K562 (cell line): ENCODE data around the gene CYP4V2. TPM values are rescaled to one million over a fixed set of nuclear protein-coding genes. Genes with fewer than 3 reads are reported as not detected.

Source experiments
- ATAC-seq: fragments of 200-7000 bp; cut with Tn5 transposase; 3 replicates; pipeline ENCODE4 v1.9.1; 2020; ENCODE audit warnings: moderate library complexity
- BruUV-seq: library from RNA; stranded (reverse); fragments of 400-500 nt; replicated peaks from 2 replicates; lab custom pipeline; 2021; lab: Mats Ljungman, UMichigan
- CTCF ChIA-PET: fragments of 300-600 bp; formaldehyde crosslinking; extraction: SDS; loops from one replicate; lab custom pipeline; 2021; ENCODE audit warnings: low intra/inter-chr PET ratio; lab: Yijun Ruan, JAX
- POLR2A ChIA-PET: fragments of 300-600, 350-650 bp; sonication (Branson Sonifier 250); formaldehyde crosslinking; extraction: SDS; loops from one replicate; lab custom pipeline; 2021; ENCODE audit warnings: antibody characterized with exemption, inconsistent platforms; lab: Yijun Ruan, JAX
- DNase-seq, 4 experiments: peaks; one replicate each; pipeline versions ENCODE4 v3.0.0 to v3.0.0-alpha.2; 2011 to 2018; ENCODE audit warnings: low spot score in 3 of 4, mixed read lengths in 3 of 4; ENCODE audit errors: extremely low read depth in 1 of 4
- FAIRE-seq: peaks from 2 replicates; lab custom pipeline; 2011; peaks lifted over from hg19 to GRCh38; lab: Jason Lieb, UNC
- H2AFZ ChIP-seq: 2 replicates; pipeline ENCODE4 v1.6.0; 2011; ENCODE audit warnings: low read depth, low read length, control low read depth, inconsistent platforms
- H3K27ac ChIP-seq: fragments of 200-600 bp; 3 replicates; pipeline ENCODE4 v1.8.0; 2011; ENCODE audit warnings: low read depth, mild to moderate bottlenecking, control low read depth, inconsistent platforms, low read length, moderate library complexity, mixed read lengths; ENCODE audit errors: extremely low read depth
- H3K27me3 ChIP-seq, 2 experiments: fragments of 300-600 bp in 1 of 2; 2 replicates in 1 of 2; 3 replicates in 1 of 2; pipeline versions ENCODE4 v1.6.0 to v1.8.0; 2011; ENCODE audit warnings: inconsistent platforms in 2 of 2, low read length in 2 of 2, mild to moderate bottlenecking in 1 of 2, mixed read lengths in 1 of 2, moderate library complexity in 1 of 2; ENCODE audit not compliant: control insufficient read depth in 2 of 2, insufficient read depth in 2 of 2
- H3K36me3 ChIP-seq: fragments of 300-600 bp; 3 replicates; pipeline ENCODE4 v1.8.0; 2011; ENCODE audit warnings: mild to moderate bottlenecking, low read length, inconsistent platforms; ENCODE audit not compliant: control insufficient read depth, insufficient read depth
- H3K4me1 ChIP-seq, 2 experiments: fragments of 200-600 bp in 1 of 2; replicated peaks in 1 of 2; 2 replicates in 1 of 2; 3 replicates in 1 of 2; pipeline versions ENCODE4 v1.5.1 to v1.8.0; 2011; ENCODE audit warnings: inconsistent platforms in 2 of 2, low read length in 2 of 2, mild to moderate bottlenecking in 1 of 2, mixed read lengths in 1 of 2, moderate library complexity in 1 of 2; ENCODE audit not compliant: control insufficient read depth in 2 of 2, insufficient read depth in 2 of 2
- H3K4me2 ChIP-seq: 2 replicates; pipeline ENCODE4 v1.6.1; 2011; ENCODE audit warnings: low read length, control low read depth, inconsistent platforms, mixed read lengths; ENCODE audit not compliant: insufficient read depth
- H3K4me3 ChIP-seq: fragments of 200-600 bp; sonication (generic), shearing (Covaris generic); 2 replicates; pipeline ENCODE4 v1.5.1; 2016; ENCODE audit warnings: control low read depth, inconsistent platforms
- H3K79me2 ChIP-seq: fragments of 200-600 bp; 3 replicates; pipeline ENCODE4 v1.8.0; 2011; ENCODE audit warnings: low read length, inconsistent platforms; ENCODE audit not compliant: control insufficient read depth, insufficient read depth
- H3K9ac ChIP-seq, 2 experiments: 2 replicates each; pipeline versions ENCODE4 v1.6.0 to v1.6.1; 2011; ENCODE audit warnings: low read depth in 2 of 2, low read length in 2 of 2, control low read depth in 1 of 2, inconsistent platforms in 1 of 2, mild to moderate bottlenecking in 1 of 2, mixed read lengths in 1 of 2; ENCODE audit not compliant: insufficient read depth in 1 of 2
- H3K9me1 ChIP-seq: one replicate; pipeline ENCODE4 v1.6.0; 2011; ENCODE audit warnings: inconsistent platforms, mild to moderate bottlenecking, low read length, moderate library complexity; ENCODE audit not compliant: control insufficient read depth, insufficient read depth
- H3K9me3 ChIP-seq: replicated peaks from 2 replicates; pipeline ENCODE4 v1.5.1; 2011; ENCODE audit warnings: low read depth, low read length, inconsistent platforms; ENCODE audit not compliant: control insufficient read depth, insufficient read depth
- H4K20me1 ChIP-seq: replicated peaks from 2 replicates; pipeline ENCODE4 v1.6.1; 2011; ENCODE audit warnings: low read length, inconsistent platforms, mixed read lengths; ENCODE audit not compliant: control insufficient read depth, insufficient read depth
- ARNT ChIP-seq, 2 experiments: fragments of 450-650 bp; IDR thresholded peaks; 2 replicates each; pipeline ENCODE4 v1.6.1; 2016; ENCODE audit warnings: mild to moderate bottlenecking in 1 of 2
- C11orf30 ChIP-seq: fragments of 450-650 bp; IDR thresholded peaks from 2 replicates; pipeline ENCODE4 v1.6.1; 2016; ENCODE audit warnings: low read depth, mild to moderate bottlenecking
- CHD1 ChIP-seq: fragments of 200-600 bp; sonication (generic); IDR thresholded peaks from one replicate; pipeline ENCODE4 v1.6.1; 2012; ENCODE audit warnings: mild to moderate bottlenecking, moderate library complexity, low read length, inconsistent platforms
- DMBX1 ChIP-seq: fragments of 250-450 bp; sonication (Bioruptor Pico); IDR thresholded peaks from 2 replicates; pipeline ENCODE4 v1.8.0; 2022; ENCODE audit warnings: inconsistent platforms, mild to moderate bottlenecking, moderate library complexity, borderline replicate concordance
- E2F3 ChIP-seq: fragments of 250-450 bp; sonication (Bioruptor Pico); IDR thresholded peaks from 2 replicates; pipeline ENCODE4 v1.4.0; 2020; ENCODE audit warnings: mild to moderate bottlenecking
- GATA2 ChIP-seq: sonication (generic); formaldehyde crosslinking; IDR thresholded peaks from 2 replicates; pipeline ENCODE4 v1.4.0; 2020; ENCODE audit warnings: mild to moderate bottlenecking, missing genetic modification reagents
- HDAC8 ChIP-seq: fragments of 450-650 bp; IDR thresholded peaks from 2 replicates; pipeline ENCODE4 v1.6.1; 2016; ENCODE audit warnings: mild to moderate bottlenecking, missing genetic modification characterization, moderate library complexity, missing compliant biosample characterization
- MAFF ChIP-seq: IDR thresholded peaks from 2 replicates; pipeline ENCODE4 v1.6.1; 2012; ENCODE audit warnings: low read length, improper control_type of control experiment
- MAFK ChIP-seq: IDR thresholded peaks from 2 replicates; pipeline ENCODE4 v1.6.1; 2011; ENCODE audit warnings: low read length, improper control_type of control experiment
- NCOA6 ChIP-seq: fragments of 450-650 bp; IDR thresholded peaks from 2 replicates; pipeline ENCODE4 v1.6.1; 2017; ENCODE audit warnings: mild to moderate bottlenecking
- NR1H2 ChIP-seq: sonication (generic); formaldehyde crosslinking; IDR thresholded peaks from 2 replicates; pipeline ENCODE4 v1.4.0; 2020; ENCODE audit warnings: mild to moderate bottlenecking, missing genetic modification reagents
- NUFIP1 ChIP-seq: fragments of 450-650 bp; IDR thresholded peaks from 2 replicates; pipeline ENCODE4 v1.6.1; 2018; ENCODE audit not compliant: partially characterized antibody
- TSC22D4 ChIP-seq: fragments of 450-650 bp; IDR thresholded peaks from 2 replicates; pipeline ENCODE4 v1.6.1; 2016; ENCODE audit warnings: missing genetic modification characterization, missing biosample characterization, control low read depth
- YBX1 ChIP-seq: fragments of 450-650 bp; IDR thresholded peaks from 2 replicates; pipeline ENCODE4 v1.7.1; 2016; ENCODE audit warnings: mild to moderate bottlenecking
- ZNF174 ChIP-seq: fragments of 250-450 bp; sonication (Bioruptor Pico); IDR thresholded peaks from 2 replicates; pipeline ENCODE4 v1.4.0; 2020; ENCODE audit warnings: mild to moderate bottlenecking
- ZNF232 ChIP-seq: sonication (generic); formaldehyde crosslinking; IDR thresholded peaks from 2 replicates; pipeline ENCODE4 v1.8.0; 2022; ENCODE audit warnings: mild to moderate bottlenecking, missing genetic modification reagents
- ZNF316 ChIP-seq: fragments of 450-650 bp; IDR thresholded peaks from 2 replicates; pipeline ENCODE4 v1.6.1; 2016
- ZNF444 ChIP-seq: fragments of 250-450 bp; sonication (Bioruptor Pico); IDR thresholded peaks from 2 replicates; pipeline ENCODE4 v1.4.0; 2020; ENCODE audit warnings: mild to moderate bottlenecking, moderate library complexity
- ZNF445 ChIP-seq: fragments of 250-450 bp; sonication (Bioruptor Pico); IDR thresholded peaks from 2 replicates; pipeline ENCODE4 v1.4.0; 2020; ENCODE audit warnings: low read depth, mild to moderate bottlenecking, moderate library complexity
- ZNF76 ChIP-seq: fragments of 250-450 bp; sonication (Bioruptor Pico); IDR thresholded peaks from 2 replicates; pipeline ENCODE4 v1.4.0; 2020; ENCODE audit warnings: mild to moderate bottlenecking, moderate library complexity, borderline replicate concordance
- ZNF766 ChIP-seq: fragments of 200-800 bp; sonication (Bioruptor generic); conservative IDR thresholded peaks from 2 replicates; pipeline ENCODE4 v1.6.1; 2016; ENCODE audit warnings: missing genetic modification characterization, missing compliant biosample characterization
- ZNF77 ChIP-seq: fragments of 250-450 bp; sonication (Bioruptor Pico); IDR thresholded peaks from 2 replicates; pipeline ENCODE4 v1.5.0; 2020
- WGBS: fragments of 100-300 bp; shearing (Covaris generic); methylation state at CpG from one replicate; pipeline ENCODE4 v1.1.6; 2016; ENCODE audit warnings: low coverage, mixed read lengths; ENCODE audit not compliant: insufficient coverage; ENCODE audit errors: missing lambda C conversion rate; 5-methylcytosine and 5-hydroxymethylcytosine counted together
- in situ Hi-C: fragments of 300-500 bp; cut with MboI; formaldehyde crosslinking; loops from 4 replicates; pipeline ENCODE4 v1.15.0; 2018; ENCODE audit warnings: inconsistent platforms, mixed read lengths
- intact Hi-C: fragments of 100-400 bp; cut with micrococcal nuclease; formaldehyde crosslinking; loops from 2 replicates; pipeline ENCODE4 v1.14.2; 2022
- polyA plus RNA-seq, 8 experiments: library from polyadenylated mRNA; depleted of rRNA in 4 of 8; stranded (reverse) in 5 of 8; unstranded in 3 of 8; fragments of >200 nt; fragmentation: Nextera tagmentation in 2 of 8; fragmentation: Illumina TruSeq in 1 of 8; extraction: Ambion mirVana in 2 of 8; extraction: Trizol in 1 of 8; gene quantifications; 2 replicates each; pipeline versions ENCODE4 v1.2.1 to v1.2.3, GENCODE V29; 2011 to 2014; ENCODE audit warnings: inconsistent platforms in 1 of 8, missing spikeins in 1 of 8
- total RNA-seq, 7 experiments: library from RNA; depleted of rRNA in 6 of 7; stranded (reverse); fragments of >200 nt in 6 of 7; fragmentation: Illumina TruSeq in 2 of 7; extraction: Trizol in 2 of 7; gene quantifications; 2 replicates each; pipeline versions ENCODE4 v1.2.1 to v1.2.3, GENCODE V29; 2011 to 2021; ENCODE audit warnings: low replicate concordance in 1 of 7
- TF ChIP-seq, protein P1 (sequence below): fragments of 450-650 bp; formaldehyde crosslinking; IDR thresholded peaks from 2 replicates; pipeline ENCODE4 v1.4.0; 2020; ENCODE audit warnings: mild to moderate bottlenecking, moderate library complexity
- TF ChIP-seq, protein P2 (sequence below): fragments of 250-450 bp; sonication (Bioruptor Pico); IDR thresholded peaks from 2 replicates; pipeline ENCODE4 v1.8.0; 2022; ENCODE audit warnings: inconsistent platforms
- TF ChIP-seq, protein P3 (sequence below): fragments of 450-650 bp; formaldehyde crosslinking; IDR thresholded peaks from 2 replicates; pipeline ENCODE4 v1.4.0; 2022; ENCODE audit warnings: mild to moderate bottlenecking, moderate library complexity

Gene CYP4V2
- total and polyA plus RNA-seq, 9 of the 15 experiments (the other 6 are each of a cell fraction or from before 2014, with no cell fraction given) = 1.1 to 8.3 (median 3.9) TPM

DNA sequence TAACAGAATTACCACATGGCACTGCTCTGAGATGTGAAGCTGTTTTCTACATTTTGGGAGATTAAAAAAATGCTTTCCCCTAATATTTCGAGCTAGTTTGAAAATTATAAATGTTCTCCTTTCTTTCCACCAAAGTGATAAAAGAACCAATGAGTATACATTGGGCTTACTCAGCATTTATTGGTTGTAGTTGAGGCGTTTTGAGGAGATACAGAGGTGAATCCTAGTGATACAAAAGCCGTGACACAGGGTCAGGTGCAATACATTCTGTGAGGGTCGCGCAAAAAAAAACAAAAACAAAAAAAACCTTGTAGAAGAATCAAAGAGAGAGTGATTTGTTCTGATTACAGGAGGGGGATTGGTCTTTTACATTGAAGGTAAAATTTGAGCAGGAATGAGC, 32.4 kb upstream of the CYP4V2 start:
- CTCF ChIA-PET = no interaction called here
- in situ Hi-C loops = no loop called here
- WGBS = 2% methylated on average over 5 of the region's 5 CpGs
- Histone ChIP-seq H3K4me2 (no peak overlapping the region), H3K4me3 (no peak overlapping the region), H3K79me2 (no peaks in the 10 kb centered on the region), H2AFZ (no peak overlapping the region), H4K20me1 (0 out of 2 replicates have a peak, but pooled peaks cover 8% of the 10 kb centered on the region), H3K9me1 (no peaks in the 10 kb centered on the region), H3K9ac (no peak overlapping the region), H3K27ac (no peak overlapping the region), H3K27me3 (peaks cover 31 to 63% of the 10 kb centered on the region in 2 experiments), H3K9me3 (no peaks in the 10 kb centered on the region), H3K36me3 (no peaks in the 10 kb centered on the region), H3K4me1 (peaks cover 0 to 8% of the 10 kb centered on the region in 2 experiments; a peak in 1 of 5 replicates)
- BruUV-seq = no TSS peak
- DNase-seq (no peak), FAIRE-seq (no peak), ATAC-seq (no peak)
- POLR2A ChIA-PET = no interaction called here
- intact Hi-C loops = no loop called here
- TF ChIP-seq ZNF445 (no peak), ARNT (IDR thresholded peaks at IDR 0.05) (no peak), ZNF766 (CRISPR knock-in tag) (no peak), MAFF (peak; percentile 72), ZNF316 (peak; percentile 77), DMBX1 (CRISPR knock-in tag) (no peak), ZNF76 (no peak), NUFIP1 (no peak), YBX1 (no peak), ZNF444 (no peak), E2F3 (CRISPR knock-in tag) (no peak), MAFK (peak; percentile 69; the same call in 1 of the 2 replicates), ZNF77 (CRISPR knock-in tag) (no peak), C11orf30 (peak; percentile 68), NR1H2 (CRISPR knock-in tag) (no peak), HDAC8 (no peak), CHD1 (no peak), TSC22D4 (tag) (no peak), NCOA6 (no peak), ZNF232 (CRISPR knock-in tag) (no peak), GATA2 (CRISPR knock-in tag) (no peak), ZNF174 (CRISPR knock-in tag) (no peak)
- TF ChIP-seq, protein P1, sequence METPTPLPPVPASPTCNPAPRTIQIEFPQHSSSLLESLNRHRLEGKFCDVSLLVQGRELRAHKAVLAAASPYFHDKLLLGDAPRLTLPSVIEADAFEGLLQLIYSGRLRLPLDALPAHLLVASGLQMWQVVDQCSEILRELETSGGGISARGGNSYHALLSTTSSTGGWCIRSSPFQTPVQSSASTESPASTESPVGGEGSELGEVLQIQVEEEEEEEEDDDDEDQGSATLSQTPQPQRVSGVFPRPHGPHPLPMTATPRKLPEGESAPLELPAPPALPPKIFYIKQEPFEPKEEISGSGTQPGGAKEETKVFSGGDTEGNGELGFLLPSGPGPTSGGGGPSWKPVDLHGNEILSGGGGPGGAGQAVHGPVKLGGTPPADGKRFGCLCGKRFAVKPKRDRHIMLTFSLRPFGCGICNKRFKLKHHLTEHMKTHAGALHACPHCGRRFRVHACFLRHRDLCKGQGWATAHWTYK (CRISPR knock-in tag) = no peak
- TF ChIP-seq, protein P2, sequence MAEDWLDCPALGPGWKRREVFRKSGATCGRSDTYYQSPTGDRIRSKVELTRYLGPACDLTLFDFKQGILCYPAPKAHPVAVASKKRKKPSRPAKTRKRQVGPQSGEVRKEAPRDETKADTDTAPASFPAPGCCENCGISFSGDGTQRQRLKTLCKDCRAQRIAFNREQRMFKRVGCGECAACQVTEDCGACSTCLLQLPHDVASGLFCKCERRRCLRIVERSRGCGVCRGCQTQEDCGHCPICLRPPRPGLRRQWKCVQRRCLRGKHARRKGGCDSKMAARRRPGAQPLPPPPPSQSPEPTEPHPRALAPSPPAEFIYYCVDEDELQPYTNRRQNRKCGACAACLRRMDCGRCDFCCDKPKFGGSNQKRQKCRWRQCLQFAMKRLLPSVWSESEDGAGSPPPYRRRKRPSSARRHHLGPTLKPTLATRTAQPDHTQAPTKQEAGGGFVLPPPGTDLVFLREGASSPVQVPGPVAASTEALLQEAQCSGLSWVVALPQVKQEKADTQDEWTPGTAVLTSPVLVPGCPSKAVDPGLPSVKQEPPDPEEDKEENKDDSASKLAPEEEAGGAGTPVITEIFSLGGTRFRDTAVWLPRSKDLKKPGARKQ (CRISPR knock-in tag) = no peak
- TF ChIP-seq, protein P3, sequence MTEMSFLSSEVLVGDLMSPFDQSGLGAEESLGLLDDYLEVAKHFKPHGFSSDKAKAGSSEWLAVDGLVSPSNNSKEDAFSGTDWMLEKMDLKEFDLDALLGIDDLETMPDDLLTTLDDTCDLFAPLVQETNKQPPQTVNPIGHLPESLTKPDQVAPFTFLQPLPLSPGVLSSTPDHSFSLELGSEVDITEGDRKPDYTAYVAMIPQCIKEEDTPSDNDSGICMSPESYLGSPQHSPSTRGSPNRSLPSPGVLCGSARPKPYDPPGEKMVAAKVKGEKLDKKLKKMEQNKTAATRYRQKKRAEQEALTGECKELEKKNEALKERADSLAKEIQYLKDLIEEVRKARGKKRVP = no peak
